GM12874 (cell line): ENCODE measurements around the gene ENO4.

Source experiments
- TF ChIP-seq, protein P1 (sequence below): IDR thresholded peaks from 2 replicates; pipeline ENCODE4 v1.5.1; 2011; ENCODE audit warnings: low read depth, mild to moderate bottlenecking, control low read depth, low read length, moderate library complexity; ENCODE audit not compliant: insufficient read depth

Gene ENO4

GRCh38 chr10:116899626-116900025 is 50.3 kb downstream of the ENO4 start:
- TF ChIP-seq, protein P1, sequence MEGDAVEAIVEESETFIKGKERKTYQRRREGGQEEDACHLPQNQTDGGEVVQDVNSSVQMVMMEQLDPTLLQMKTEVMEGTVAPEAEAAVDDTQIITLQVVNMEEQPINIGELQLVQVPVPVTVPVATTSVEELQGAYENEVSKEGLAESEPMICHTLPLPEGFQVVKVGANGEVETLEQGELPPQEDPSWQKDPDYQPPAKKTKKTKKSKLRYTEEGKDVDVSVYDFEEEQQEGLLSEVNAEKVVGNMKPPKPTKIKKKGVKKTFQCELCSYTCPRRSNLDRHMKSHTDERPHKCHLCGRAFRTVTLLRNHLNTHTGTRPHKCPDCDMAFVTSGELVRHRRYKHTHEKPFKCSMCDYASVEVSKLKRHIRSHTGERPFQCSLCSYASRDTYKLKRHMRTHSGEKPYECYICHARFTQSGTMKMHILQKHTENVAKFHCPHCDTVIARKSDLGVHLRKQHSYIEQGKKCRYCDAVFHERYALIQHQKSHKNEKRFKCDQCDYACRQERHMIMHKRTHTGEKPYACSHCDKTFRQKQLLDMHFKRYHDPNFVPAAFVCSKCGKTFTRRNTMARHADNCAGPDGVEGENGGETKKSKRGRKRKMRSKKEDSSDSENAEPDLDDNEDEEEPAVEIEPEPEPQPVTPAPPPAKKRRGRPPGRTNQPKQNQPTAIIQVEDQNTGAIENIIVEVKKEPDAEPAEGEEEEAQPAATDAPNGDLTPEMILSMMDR = no peak

GRCh38 chr10:116905845-116906210 is 56.5 kb downstream of the ENO4 start:
- TF ChIP-seq, protein P1 = no peak

- TF ChIP-seq, protein P1 = no peak
These were observed 58.1 kb downstream of the ENO4 start for GRCh38 chr10:116907245-116907987.

- TF ChIP-seq, protein P1 = no peak
These were observed 60.0 kb downstream of the ENO4 start for GRCh38 chr10:116909307-116909706.

DNA sequence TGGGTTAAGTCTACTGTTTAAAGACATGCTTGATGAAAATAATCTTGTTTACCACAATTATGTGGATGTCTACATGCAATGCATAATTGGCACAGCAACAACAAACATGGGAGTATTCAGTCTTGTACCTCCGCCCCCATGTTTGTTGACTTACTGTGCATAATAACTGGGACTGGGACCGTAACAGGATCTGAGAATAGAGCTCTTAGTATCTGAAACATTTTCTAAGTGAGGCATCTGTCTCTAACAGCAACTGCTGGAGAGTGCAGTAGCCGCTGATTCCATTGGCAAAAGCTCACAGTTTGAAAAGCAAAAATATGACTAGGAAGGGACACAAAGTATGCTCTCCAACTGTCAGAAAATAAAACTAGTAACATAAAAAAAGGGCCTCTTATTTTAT is 61.6 kb downstream of the ENO4 start:
- TF ChIP-seq, protein P1 = no peak

- TF ChIP-seq, protein P1 = no peak
These were observed 62.9 kb downstream of the ENO4 start for GRCh38 chr10:116912162-116912561.

DNA sequence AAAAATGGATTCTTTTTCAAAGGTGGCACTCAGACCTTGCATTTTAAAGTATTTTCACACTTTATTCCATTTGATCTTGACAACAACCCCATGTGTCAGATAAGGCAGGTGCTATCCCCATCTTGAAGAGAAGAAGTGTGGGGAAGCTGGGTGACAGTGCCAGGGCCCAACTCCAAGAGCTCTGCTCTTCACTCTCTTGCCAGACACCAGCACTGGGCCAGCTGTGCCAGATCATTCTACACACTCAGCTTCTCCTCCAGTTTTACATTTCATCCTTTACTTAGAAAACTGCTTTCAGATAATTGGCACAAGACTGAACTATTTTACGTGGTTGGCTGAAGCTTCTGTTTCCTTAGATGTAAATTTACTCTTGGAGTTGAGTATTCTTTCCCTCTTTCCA is 64.4 kb downstream of the ENO4 start:
- TF ChIP-seq, protein P1 = no peak
